GM19238 (cell line): ENCODE data around the gene CNTNAP2.

Source experiments
- DNase-seq: peaks from one replicate; pipeline ENCODE4 v3.0.0; 2011; ENCODE audit warnings: low spot score; ENCODE audit not compliant: insufficient read length

CNTNAP2 gene

DNA sequence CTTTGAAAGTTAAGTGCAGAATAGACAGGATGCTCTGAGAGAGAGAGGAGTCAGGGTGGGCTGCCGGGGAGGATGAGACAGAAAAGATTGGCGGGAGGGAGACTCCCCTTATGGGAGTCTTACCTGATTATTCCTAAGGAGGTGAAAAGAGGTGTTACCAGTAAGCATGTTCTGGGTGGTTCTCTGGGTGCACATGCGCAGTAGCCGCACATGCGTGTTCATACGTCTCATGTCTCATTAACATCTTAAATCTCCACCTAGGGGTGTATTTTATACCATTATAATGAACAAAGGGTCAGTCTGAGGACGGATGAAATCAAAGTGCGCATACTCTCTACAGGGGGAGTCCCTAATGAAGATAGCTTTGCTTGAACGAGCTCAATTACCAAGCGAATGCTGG lies 1881.0 kb downstream of the CNTNAP2 start:
- DNase-seq, result no peak

DNA sequence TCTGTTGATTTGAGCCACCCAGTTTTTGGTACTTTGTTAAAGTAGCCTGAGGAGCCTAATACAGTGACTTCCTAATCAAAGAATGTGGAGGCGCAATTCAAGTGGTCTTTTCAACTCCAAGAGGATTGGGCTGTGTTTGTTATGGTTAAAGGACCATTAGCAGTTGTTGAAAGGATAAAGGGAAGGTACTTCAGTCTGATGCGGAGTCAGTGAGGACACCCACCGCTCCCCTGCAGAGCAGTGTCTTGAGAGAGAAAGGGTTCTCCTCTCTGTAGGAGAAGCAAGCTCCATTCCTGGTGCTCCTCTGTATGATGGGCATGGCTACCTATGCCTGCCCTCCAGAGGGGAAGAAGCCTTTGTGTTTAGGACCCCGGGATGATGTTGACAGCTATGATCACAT lies 1883.4 kb downstream of the CNTNAP2 start:
- DNase-seq, result no peak

DNA sequence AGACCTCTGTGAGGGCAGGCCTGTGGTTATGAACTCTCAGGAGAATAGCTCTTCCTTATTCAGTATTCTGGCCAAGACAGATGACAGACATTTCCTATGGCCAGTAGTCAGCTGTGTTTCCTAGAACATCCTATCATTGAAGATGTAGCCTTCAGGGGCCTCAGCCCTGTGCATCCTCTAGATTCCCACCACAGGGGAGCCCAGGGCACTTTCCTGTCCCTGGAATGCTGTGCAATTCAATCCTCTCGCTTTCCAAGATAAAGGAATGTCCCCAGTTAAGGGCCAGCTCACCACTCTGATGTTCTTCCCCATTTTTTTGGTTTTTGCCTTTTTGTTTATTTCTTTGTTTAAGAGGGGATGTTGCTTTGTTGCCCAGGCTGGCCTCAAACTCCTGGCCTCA lies 1895.2 kb downstream of the CNTNAP2 start:
- DNase-seq, result no peak

DNA sequence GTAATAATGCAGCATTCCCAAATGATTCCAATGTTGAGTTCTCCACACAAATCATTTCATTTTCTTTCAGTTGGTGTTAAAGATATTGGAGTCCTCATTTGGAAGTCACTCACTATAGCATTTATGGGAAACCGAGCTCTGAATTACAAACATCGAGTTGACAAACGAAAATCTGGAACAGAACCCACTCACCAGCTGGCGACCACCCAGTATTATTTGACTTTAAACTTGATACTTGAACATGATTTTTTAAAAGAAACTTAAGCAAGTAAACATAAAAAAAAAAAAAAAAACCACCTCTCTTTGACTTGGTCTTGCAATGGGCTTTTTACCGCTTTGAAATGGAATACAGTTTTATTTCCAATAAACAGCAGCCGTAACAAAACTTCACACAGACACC lies 1897.4 kb downstream of the CNTNAP2 start:
- DNase-seq, result no peak

DNA sequence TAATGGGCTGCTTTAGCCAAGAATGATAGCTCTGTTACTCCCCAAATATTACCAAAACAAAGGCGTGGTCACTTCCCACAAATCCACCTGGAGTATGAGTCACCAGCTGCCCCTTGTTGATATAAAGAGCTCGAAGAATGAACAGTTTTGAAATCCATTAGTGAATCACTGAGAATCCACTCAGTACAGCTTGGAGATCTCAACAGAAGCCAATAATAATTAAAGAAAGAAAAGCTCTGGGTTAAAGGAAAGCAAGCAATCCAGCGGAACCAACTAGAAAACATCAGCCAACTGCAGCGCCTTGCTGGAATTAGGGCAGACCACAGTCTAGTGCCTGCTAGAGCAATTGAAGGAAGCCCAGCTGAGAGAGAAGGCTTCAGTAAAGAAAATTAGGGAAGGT lies 1897.9 kb downstream of the CNTNAP2 start:
- no peak for DNase-seq

DNA sequence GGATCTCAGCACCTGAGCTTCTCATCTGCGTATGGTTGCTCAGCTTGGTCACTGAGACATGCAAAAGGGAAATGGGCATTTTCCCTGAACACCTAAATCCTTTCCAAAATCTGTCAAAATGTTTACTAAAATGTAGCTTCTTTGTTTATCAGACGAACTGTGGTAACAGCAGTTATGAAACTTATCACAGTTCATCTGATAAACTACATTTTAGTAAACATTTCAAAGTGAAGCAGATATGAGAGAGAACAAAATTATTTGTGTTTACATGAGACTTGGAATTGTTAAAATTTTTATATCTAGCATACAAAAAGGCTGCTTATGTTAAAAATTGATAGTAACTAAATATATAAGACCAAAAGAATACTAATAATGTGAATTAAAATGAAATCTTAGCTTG lies 1900.5 kb downstream of the CNTNAP2 start:
- DNase-seq, result no peak

DNA sequence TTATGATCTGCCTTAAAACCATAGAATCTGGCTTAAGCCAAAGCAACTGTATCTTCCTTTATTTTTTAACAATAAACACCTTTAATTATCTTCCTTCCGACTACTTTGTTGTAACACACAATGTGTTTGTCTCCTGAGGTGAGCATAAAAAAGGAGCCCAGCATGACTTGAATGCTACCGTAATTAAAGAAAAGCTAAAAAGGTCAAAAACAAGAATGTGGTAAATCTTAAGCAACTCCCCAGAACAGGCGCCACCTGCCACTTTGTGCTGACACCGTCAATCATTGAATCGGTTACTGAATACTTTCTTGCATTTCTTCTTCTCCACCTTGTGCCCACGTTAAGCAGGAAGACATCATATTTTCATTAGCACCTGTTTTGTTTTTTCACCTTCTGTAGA lies 1904.1 kb downstream of the CNTNAP2 start:
- no peak for DNase-seq

DNA sequence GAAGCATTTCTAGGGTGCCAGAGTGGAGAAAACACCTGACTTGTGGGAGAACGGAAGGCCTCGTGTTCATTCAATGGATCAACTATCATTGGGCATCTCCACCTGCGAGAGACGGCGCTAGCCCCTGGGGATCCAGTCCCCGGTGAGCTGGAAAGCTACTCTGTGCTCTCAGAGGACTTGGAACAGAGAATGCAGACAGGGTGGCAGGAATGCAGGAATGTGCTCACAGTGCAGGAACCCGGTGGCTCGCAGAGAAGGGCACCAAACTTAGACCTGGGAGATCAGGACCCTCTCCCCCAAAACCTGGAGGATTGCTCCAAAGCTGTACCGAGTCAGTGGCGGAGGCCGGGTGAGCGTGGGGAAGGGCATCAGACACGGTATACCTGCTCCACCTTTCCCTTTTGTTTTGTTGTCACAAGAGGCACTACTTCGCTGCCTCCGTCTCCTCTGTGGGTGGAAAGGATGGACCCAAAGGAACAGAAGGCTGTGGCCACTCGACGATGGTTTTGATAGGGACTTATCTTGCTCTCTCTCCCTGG lies 1905.0 kb downstream of the CNTNAP2 start:
- DNase-seq, result no peak

DNA sequence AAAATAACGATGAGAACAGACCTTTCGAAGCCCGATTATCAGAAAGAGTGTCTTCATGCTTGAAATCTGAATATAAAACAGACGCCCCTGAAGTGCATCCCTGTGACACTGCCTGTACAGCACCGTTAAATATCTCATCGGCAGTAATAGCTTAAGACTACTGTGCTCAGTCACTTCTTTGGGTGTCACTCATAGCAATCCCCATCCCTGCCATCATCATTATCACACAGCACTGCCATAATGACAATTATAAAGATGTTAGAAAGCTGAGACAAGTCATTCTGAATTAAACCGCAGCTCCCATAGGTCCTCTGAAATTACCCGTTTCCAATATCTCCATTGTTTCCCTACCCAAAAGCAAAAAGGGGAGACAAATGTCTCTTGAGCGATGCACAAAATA lies 1906.2 kb downstream of the CNTNAP2 start:
- no peak for DNase-seq

DNA sequence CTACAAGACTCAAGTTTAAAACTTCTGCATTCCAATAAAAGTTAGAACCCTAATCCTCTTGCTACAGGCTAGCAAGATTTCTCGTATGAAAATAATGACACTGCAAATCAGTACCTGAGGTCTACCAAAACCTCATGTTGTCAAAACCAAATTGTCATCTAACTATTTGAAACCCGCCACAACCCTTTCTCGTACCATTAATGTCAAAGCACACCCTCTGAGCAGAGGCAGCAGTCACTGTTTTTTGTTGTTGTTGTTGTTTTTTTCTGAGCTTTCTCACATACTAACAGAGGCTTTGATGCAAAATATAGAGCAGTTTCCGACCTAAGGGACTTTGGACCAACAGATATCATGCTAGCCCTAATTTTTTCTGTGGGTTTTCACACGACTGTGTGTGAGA lies 1910.1 kb downstream of the CNTNAP2 start:
- no peak for DNase-seq

DNA sequence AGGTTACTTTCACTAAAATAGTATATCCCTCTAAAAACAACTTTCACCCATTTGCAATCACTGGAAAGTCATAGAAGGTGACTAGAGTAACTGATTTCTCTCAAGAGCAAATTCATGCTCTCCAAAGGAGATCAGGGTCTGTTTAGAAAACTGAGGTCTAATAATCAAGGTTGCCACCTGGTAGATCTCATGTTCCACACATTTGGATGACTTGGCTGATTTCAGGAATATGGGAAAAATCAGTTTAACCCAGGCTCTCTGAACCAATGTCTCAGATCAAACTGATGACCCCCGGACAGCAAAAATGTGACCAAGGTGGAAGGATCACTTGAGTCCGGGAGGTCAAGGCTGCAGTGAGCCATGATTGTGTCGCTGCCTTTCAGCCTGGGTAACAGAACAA lies 1911.6 kb downstream of the CNTNAP2 start:
- no peak for DNase-seq

DNA sequence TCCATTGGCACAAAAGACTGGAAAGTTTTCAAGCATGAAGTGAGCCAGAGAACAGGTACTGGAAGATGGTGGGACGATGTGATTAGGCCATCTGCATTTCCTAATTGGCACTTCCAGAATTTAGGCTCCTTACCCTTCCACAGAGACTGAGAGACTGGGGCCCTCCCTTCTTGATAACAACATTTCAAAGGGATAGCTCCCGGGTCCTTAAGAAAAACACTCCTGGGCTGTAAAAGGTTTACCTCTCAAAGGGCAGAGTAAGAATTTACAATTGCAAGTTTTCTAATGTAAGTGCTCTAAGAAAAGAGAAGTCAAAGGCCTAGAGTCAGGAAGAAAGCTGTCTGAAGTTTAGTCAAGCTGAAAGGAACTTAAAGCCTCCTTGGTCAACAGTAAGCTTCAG lies 1914.4 kb downstream of the CNTNAP2 start:
- DNase-seq, result no peak

DNA sequence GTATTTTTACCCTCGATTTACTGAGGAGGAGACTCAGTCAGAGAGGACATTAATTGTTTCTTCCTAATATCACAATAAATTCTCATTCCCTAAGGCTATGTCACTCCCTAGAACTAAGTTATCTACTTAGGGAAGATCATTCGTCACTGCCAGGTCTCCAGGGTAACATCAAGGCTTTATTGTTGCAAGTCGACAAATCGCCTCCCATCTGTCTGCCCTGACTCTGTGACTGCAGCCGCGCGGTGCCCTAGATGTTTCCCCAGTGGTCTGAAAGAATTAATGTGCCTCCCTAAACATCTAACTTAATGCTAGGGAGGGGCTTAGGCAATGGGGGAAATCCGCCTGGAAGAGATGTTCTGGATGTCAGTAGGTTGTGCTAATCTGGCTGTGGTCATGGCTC lies 1915.2 kb downstream of the CNTNAP2 start:
- DNase-seq, result no peak

DNA sequence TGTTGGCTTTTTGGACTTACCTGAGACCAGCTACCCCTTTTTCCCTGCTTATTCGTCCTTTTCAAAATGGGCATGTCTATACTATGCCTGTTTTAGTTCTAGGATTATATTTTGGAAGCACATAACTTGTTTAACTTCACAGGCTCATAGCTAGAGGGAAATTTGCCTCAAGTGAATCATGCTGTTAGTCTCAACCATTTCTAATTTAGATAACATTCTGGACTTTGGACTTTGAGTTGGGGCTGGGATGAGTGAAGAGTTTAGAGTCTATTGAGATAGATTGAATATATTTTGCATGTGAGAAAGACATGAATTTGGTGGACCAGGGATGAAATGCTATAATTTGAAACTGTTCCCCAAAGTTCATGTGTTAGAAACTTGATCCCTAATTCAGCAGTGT lies 1919.3 kb downstream of the CNTNAP2 start:
- DNase-seq, result no peak

DNA sequence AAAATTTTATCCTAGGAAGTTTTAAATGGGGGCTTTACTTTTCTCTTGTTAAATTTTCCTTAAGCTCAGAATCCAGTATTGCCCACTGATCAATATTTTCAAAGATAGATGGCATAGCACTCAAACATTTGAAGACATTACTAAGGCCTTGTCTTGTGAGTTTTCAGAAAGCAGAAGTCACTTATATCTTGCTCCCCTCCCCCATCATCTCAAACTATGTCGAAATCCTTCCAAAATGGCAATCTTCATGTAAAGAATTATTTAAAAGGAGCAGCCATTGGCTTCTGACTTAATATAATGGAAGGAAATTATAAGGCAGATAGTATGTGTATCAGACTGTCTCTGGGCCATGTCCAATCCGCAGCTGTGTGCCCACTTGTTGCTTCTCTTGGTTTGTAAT lies 1920.4 kb downstream of the CNTNAP2 start:
- no peak for DNase-seq

DNA sequence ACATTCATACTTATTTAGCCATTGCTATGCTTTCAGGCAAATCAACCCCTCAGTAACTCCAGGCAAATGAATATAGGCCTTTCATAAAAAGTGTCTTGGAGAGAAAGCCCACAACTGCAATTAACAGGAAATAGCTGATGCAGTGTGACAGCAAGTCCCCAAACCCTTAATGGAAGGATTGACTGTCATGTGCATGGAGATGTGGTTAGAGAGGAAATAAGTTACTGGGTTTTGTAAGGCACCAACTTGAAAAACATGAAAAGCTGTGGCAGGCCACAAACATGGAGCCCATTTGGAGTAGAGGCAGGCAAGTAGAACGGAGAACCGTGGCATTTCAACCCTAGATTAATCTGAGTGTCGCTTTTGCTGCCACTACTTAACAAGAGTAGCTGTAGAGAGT lies 1924.6 kb downstream of the CNTNAP2 start:
- no peak for DNase-seq

DNA sequence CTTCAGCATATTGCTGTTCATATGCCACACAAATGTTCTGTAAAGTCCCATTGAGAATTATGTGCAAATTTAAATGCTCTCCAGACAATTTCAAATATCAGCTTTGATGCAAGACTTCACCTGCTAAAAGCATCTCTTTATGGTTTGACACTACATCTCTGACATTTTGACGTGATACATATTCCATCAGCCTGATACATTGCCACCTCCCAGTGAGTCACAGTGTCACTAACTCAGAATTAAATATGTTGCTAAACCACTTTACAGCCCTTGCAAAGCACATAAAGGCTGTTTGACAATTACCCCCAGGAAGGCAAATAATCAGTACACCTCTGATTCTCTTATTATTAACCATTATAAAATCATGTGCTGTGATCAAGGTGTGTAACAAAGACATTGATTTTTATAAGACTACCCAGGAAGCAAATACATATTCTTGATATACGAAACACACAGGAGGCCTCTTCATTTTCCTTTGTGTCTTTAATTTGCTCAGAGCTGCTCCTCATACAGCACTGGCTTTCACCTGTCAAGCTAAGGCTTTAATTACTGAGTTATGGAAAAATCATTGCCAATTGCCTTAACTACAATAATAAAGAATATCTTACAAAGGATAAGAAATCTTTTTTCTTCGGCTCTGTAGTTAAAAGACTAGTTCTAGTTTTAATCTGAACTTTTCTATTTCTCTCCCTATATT lies 1926.5 kb downstream of the CNTNAP2 start:
- no peak for DNase-seq

DNA sequence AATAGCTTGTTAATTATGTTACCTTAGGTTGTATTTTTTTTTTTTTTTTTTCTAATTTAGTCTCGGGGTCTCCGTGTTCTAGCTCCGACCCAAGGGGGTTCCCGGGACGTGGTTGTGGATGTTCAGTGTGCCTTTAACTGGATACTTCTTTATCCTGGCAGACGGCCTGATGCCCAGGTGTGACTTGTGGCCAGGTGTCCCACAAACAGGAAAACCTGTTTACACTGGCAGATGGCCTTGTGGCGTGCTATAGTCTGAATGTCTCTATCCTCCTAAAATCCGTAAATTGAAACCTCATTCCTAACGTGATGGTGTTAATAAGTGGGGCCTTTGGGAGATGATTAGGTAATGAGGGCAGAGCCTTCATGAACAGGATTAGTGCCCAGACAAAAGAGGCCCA lies 1927.6 kb downstream of the CNTNAP2 start:
- no peak for DNase-seq

DNA sequence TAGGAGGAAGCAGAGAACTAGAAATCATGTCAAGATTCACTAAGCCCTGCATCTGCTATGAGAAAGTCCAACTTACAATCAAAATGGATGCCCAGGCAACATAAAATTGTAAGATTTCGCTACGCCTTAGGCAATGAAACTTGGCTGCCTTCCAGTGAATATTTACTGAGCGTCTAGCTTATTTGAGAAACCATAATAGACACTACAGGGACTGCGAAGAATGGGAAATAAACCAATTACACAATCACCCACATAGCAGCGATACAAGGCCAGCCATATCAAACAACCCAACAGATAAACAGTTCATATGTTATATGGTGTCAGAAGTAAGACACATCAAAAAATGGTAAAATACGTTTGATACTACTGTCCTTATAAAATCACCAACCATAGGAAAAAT lies 1928.9 kb downstream of the CNTNAP2 start:
- DNase-seq, result no peak

DNA sequence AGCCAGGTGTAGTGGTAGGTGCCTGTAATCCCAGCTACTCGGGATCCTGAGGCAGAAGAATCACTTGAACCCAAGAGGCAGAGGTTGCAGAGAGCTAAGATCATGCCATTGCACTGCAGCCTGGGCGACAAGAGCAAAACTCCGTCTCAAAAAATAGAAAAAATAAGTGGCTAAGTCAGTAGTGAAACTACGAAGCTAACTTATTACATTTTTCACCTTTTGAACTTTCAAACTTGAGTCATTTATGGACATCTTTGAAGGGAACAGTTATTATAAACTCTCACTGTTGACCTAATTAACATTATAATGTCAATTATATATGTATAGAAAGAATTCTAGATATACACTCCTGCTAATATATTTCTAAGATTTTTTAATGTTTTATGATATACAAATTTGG lies 1932.5 kb downstream of the CNTNAP2 start:
- no peak for DNase-seq

DNA sequence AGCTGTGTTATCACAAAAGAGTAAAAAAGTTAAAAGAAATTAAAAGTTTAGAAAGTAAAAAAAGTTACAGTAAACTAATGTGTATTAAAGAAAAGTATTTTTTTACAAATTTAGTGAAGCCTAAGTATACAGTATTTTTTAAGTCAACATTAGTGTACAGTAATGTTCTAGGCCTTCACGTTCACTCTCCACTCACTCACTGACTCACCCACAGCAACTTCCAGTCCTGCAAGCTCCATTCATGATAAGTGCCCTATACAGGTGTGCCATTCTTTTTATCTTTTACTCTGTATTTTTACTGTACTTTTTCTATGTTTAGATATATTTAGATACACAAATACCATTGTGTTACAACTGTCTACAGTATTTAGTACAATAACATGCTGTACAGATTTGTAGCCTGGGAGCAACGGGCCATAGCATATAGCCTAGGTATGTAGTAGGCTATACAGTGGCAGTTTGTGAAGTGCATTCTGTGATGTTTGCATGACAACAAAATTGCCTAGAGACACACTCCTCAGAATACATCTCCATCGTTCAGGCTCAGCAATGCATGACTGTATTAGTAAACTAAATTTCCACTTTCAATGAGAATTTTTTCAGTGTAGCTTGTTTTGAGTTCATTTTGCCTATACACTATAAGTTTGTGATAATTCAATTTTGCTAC lies 1934.0 kb downstream of the CNTNAP2 start:
- no peak for DNase-seq

DNA sequence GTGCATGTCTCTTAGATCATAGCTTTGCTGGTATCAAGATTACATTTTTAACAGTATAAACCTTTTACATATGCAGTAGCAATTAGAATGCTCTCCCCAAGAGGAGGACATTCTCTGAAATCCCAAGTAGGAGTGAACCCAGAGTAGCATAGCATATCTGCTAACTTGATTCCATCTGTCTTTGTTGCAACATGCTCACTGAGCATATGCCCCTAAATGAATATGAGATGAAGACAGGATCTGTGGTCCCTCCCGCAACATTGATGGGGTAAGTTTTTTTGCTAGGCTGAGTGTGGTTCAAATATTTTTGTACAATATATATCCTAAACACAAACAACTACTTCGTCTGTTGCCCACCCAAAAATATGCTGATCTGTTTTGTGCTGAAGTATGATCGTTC lies 1939.8 kb downstream of the CNTNAP2 start:
- DNase-seq, result no peak

DNA sequence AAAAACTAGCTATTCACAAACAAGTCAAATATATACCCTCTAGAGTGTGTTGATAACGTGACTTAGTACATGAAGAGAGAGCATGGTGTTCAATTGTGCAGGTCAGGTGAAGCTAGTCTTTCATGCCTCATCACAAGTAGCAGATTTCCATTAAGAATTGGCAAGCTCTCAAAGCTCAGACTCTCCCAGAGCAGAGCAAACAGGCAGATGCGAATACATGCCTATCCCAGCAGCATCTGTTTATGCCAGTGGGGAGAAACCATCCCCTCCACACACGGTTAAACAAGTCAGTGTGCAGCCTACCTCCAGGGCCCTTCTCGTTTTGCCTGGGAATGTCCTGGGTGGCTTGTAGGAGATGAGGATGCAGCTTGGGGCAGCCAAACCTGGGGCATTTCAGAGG lies 1941.5 kb downstream of the CNTNAP2 start:
- DNase-seq, result no peak
